Body of pancreas (tissue), 4 donors: ENCODE measurements around the gene NSMCE1.

Experiments used
- POLR2A ChIP-seq, 3 donors: fragments of 450-650 bp; IDR thresholded peaks; one replicate each; pipeline ENCODE4 v1.6.1; 2016; ENCODE audit warnings: antibody characterized with exemption in 3 of 3, mild to moderate bottlenecking in 2 of 3
- TF ChIP-seq, protein P1 (sequence below), 7 experiments: fragments of 450-650 bp in 4 of 7; fragments of 200-600 bp in 3 of 7; sonication (generic) in 3 of 7; IDR thresholded peaks; one replicate each; pipeline ENCODE4 v1.5.1; 2016 to 2019; ENCODE audit warnings: antibody characterized with exemption in 7 of 7

- TF ChIP-seq POLR2A (IDR thresholded peaks at IDR 0.05), result peak in 1 of 3 donors; percentile 33
- TF ChIP-seq, protein P1, sequence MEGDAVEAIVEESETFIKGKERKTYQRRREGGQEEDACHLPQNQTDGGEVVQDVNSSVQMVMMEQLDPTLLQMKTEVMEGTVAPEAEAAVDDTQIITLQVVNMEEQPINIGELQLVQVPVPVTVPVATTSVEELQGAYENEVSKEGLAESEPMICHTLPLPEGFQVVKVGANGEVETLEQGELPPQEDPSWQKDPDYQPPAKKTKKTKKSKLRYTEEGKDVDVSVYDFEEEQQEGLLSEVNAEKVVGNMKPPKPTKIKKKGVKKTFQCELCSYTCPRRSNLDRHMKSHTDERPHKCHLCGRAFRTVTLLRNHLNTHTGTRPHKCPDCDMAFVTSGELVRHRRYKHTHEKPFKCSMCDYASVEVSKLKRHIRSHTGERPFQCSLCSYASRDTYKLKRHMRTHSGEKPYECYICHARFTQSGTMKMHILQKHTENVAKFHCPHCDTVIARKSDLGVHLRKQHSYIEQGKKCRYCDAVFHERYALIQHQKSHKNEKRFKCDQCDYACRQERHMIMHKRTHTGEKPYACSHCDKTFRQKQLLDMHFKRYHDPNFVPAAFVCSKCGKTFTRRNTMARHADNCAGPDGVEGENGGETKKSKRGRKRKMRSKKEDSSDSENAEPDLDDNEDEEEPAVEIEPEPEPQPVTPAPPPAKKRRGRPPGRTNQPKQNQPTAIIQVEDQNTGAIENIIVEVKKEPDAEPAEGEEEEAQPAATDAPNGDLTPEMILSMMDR (IDR thresholded peaks at IDR 0.05), result no peak
Measured at GRCh38 chr16:27242868-27243590, 25.5 kb downstream of the NSMCE1 start.
